ENCODE measurements around the gene CCND3.
A peak's percentile ranks its signal among the peaks of the same experiment; 100 is the strongest.

Gene CCND3

GRCh38 chr6:41917528-41917927 lies 24.1 kb downstream of the CCND3 start:
- no peaks in the 10 kb centered on the region for H3K9me3 ChIP-seq (ENCODE audit: control insufficient read depth in 1 of 2, low read length in 2 of 2)
- H3K36me3 ChIP-seq (ENCODE audit: control insufficient read depth in 1 of 2, insufficient read depth in 2 of 2, low read length in 2 of 2) = peaks cover 11 to 38% of the 10 kb centered on the region in 2 donors
- no peaks in the 10 kb centered on the region for H3K27me3 ChIP-seq (ENCODE audit: low read depth, low read length)
- H3K4me1 ChIP-seq (ENCODE audit: control insufficient read depth in 1 of 2, insufficient read depth in 2 of 2, low read length in 2 of 2) = peaks cover 5 to 27% of the 10 kb centered on the region in 2 donors
- H3K27ac ChIP-seq (ENCODE audit: low read length) = no peak overlapping the region
- no peak overlapping the region for H3K4me3 ChIP-seq (ENCODE audit: low read depth in 1 of 2, low read length in 2 of 2)

- Histone ChIP-seq H3K9me3 (ENCODE audit: control insufficient read depth in 1 of 2, low read length in 2 of 2) (no peaks in the 10 kb centered on the region), H3K27me3 (ENCODE audit: low read depth, low read length) (no peaks in the 10 kb centered on the region), H3K4me1 (ENCODE audit: control insufficient read depth in 1 of 2, insufficient read depth in 2 of 2, low read length in 2 of 2) (peaks cover 0 to 12% of the 10 kb centered on the region in 2 donors), H3K4me3 (ENCODE audit: low read depth in 1 of 2, low read length in 2 of 2) (no peak overlapping the region), H3K27ac (ENCODE audit: low read length) (no peak overlapping the region), H3K36me3 (ENCODE audit: control insufficient read depth in 1 of 2, insufficient read depth in 2 of 2, low read length in 2 of 2) (peaks cover 15 to 37% of the 10 kb centered on the region in 2 donors)
These were observed 26.6 kb downstream of the CCND3 start for GRCh38 chr6:41914869-41915530.

- H3K4me1 ChIP-seq (ENCODE audit: control insufficient read depth in 1 of 2, insufficient read depth in 2 of 2, low read length in 2 of 2) = peaks cover 0 to 5% of the 10 kb centered on the region in 2 donors
- H3K36me3 ChIP-seq (ENCODE audit: control insufficient read depth in 1 of 2, insufficient read depth in 2 of 2, low read length in 2 of 2) = peaks cover 15 to 39% of the 10 kb centered on the region in 2 donors
- no peak overlapping the region for H3K27ac ChIP-seq (ENCODE audit: low read length)
- no peaks in the 10 kb centered on the region for H3K27me3 ChIP-seq (ENCODE audit: low read depth, low read length)
- no peaks in the 10 kb centered on the region for H3K9me3 ChIP-seq (ENCODE audit: control insufficient read depth in 1 of 2, low read length in 2 of 2)
- no peak overlapping the region for H3K4me3 ChIP-seq (ENCODE audit: low read depth in 1 of 2, low read length in 2 of 2)
These were observed 27.3 kb downstream of the CCND3 start for GRCh38 chr6:41914343-41914742.

DNA sequence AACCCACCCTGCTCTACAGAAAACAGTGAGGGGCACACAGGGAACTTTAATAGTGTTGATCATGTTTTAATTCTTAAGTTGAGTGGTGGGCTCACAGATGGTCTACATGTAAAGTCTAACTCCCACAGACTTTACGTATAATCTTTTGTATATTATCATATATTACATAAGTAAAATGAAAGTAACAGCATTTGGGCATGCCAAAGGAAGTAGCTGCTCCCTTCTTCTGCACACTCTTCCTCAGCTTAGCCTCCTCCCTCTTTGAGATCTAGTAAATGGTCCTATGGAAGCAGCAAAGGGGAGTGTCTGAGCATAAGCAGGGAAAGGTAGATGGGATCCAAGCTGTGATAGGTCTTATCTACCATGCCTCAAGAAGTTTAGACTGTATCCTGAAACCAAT lies 31.9 kb downstream of the CCND3 start:
- Histone ChIP-seq H3K9me3 (ENCODE audit: control insufficient read depth in 1 of 2, low read length in 2 of 2) (no peaks in the 10 kb centered on the region), H3K27ac (ENCODE audit: low read length) (no peak overlapping the region), H3K4me1 (ENCODE audit: control insufficient read depth in 1 of 2, insufficient read depth in 2 of 2, low read length in 2 of 2) (no peaks in the 10 kb centered on the region), H3K4me3 (ENCODE audit: low read depth in 1 of 2, low read length in 2 of 2) (no peak overlapping the region), H3K27me3 (ENCODE audit: low read depth, low read length) (no peaks in the 10 kb centered on the region), H3K36me3 (ENCODE audit: control insufficient read depth in 1 of 2, insufficient read depth in 2 of 2, low read length in 2 of 2) (peaks cover 53 to 65% of the 10 kb centered on the region in 2 donors)

DNA sequence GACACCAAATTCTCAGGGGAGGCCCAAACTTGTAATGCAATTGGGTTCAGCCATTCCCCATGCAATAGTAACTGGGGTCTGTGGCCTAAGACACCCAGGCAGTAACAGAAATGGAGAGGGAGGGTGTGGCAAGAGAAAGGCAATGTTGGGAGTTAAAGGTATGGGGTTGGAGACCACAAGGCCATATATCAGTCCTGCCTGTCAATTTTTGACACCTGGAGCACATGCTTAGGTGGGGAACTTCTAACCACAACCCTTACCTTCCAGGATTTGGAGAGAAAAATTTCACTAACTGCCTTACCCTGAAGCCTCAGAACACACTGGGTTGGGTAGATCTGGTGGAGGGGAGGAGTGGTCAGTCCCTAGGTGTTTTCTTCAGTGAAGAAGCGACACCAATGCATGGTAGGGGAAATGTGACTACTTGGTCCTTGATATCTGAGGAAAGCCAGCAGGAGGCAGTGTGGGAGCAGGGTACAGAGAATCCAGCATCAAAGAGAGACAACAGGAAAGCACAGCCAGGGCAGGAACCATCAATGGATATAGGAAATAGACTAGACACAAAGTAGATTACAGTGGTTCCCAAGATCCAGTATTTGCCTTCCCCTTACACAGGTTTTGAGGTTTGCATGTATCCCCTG lies 39.6 kb downstream of the CCND3 start:
- no peaks in the 10 kb centered on the region for H3K9me3 ChIP-seq (ENCODE audit: control insufficient read depth in 1 of 2, low read length in 2 of 2)
- no peaks in the 10 kb centered on the region for H3K27me3 ChIP-seq (ENCODE audit: low read depth, low read length)
- peaks cover 23 to 31% of the 10 kb centered on the region in 2 donors for H3K36me3 ChIP-seq (ENCODE audit: control insufficient read depth in 1 of 2, insufficient read depth in 2 of 2, low read length in 2 of 2)
- H3K27ac ChIP-seq (ENCODE audit: low read length) = no peak overlapping the region
- H3K4me1 ChIP-seq (ENCODE audit: control insufficient read depth in 1 of 2, insufficient read depth in 2 of 2, low read length in 2 of 2) = no peaks in the 10 kb centered on the region
- H3K4me3 ChIP-seq (ENCODE audit: low read depth in 1 of 2, low read length in 2 of 2) = no peak overlapping the region

- no peaks in the 10 kb centered on the region for H3K27me3 ChIP-seq (ENCODE audit: low read depth, low read length)
- no peak overlapping the region for H3K27ac ChIP-seq (ENCODE audit: low read length)
- H3K36me3 ChIP-seq (ENCODE audit: control insufficient read depth in 1 of 2, insufficient read depth in 2 of 2, low read length in 2 of 2) = peaks cover 12 to 20% of the 10 kb centered on the region in 2 donors
These were observed 40.7 kb downstream of the CCND3 start for GRCh38 chr6:41900861-41901260.

DNA sequence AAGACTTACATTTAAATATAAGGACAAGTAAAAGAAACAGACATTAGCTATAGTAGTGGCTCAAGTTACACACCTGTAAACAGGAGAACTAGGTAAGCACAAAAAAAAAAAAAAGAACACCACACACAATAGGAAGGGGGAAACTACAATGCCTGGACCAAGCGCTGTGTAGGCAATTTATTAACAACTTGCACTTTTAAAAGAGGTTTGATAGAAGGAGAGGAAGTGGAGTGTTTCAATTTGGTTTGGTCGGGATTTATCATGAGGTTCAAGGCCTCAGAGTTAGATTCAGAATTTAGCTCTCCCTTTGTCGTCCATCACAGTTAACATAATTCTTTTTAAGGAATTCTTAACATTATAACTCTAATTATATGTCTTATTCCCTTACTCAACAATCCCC lies 45.3 kb downstream of the CCND3 start:
- Histone ChIP-seq H3K27ac (ENCODE audit: low read length) (peak overlapping the region; percentile 77), H3K4me1 (ENCODE audit: control insufficient read depth in 1 of 2, insufficient read depth in 2 of 2, low read length in 2 of 2) (peaks cover 7 to 20% of the 10 kb centered on the region in 2 donors), H3K27me3 (ENCODE audit: low read depth, low read length) (no peaks in the 10 kb centered on the region), H3K36me3 (ENCODE audit: control insufficient read depth in 1 of 2, insufficient read depth in 2 of 2, low read length in 2 of 2) (peaks cover 0 to 3% of the 10 kb centered on the region in 2 donors), H3K9me3 (ENCODE audit: control insufficient read depth in 1 of 2, low read length in 2 of 2) (no peaks in the 10 kb centered on the region), H3K4me3 (ENCODE audit: low read depth in 1 of 2, low read length in 2 of 2) (peak overlapping the region; percentile 82 to 89)

More at GRCh38 chr6:41900861-41901260, 40.7 kb downstream of the CCND3 start:
- H3K9me3 ChIP-seq (ENCODE audit: control insufficient read depth in 1 of 2, low read length in 2 of 2) = no peaks in the 10 kb centered on the region
- peaks cover 6 to 7% of the 10 kb centered on the region in 2 donors for H3K4me1 ChIP-seq (ENCODE audit: control insufficient read depth in 1 of 2, insufficient read depth in 2 of 2, low read length in 2 of 2)
- no peak overlapping the region for H3K4me3 ChIP-seq (ENCODE audit: low read depth in 1 of 2, low read length in 2 of 2)

GRCh38 chr6:41895300-41896233 lies 46.0 kb downstream of the CCND3 start, which contains the start of gene USP49:
Gene USP49, minus strand, starts transcription at chr6:41895375. Its CDS starts 88,392 bp downstream, at chr6:41806983.
- H3K27me3 ChIP-seq (ENCODE audit: low read depth, low read length) = no peaks in the 10 kb centered on the region

GRCh38 chr6:41894366-41895299 lies 47.0 kb downstream of the CCND3 start:
- Histone ChIP-seq H3K36me3 (ENCODE audit: control insufficient read depth in 1 of 2, insufficient read depth in 2 of 2, low read length in 2 of 2) (no peaks in the 10 kb centered on the region), H3K27ac (ENCODE audit: low read length) (no peak overlapping the region)

More at GRCh38 chr6:41895300-41896233, 46.0 kb downstream of the CCND3 start, which contains the start of gene USP49:
- H3K4me3 ChIP-seq (ENCODE audit: low read depth in 1 of 2, low read length in 2 of 2) = peak within 1 kb of the TSS; percentile 82 to 89
- H3K27ac ChIP-seq (ENCODE audit: low read length) = peak within 1 kb of the TSS; percentile 77
- H3K36me3 ChIP-seq (ENCODE audit: control insufficient read depth in 1 of 2, insufficient read depth in 2 of 2, low read length in 2 of 2) = peaks cover 0 to 3% of the 10 kb centered on the region in 2 donors
- H3K4me1 ChIP-seq (ENCODE audit: control insufficient read depth in 1 of 2, insufficient read depth in 2 of 2, low read length in 2 of 2) = peaks cover 7 to 20% of the 10 kb centered on the region in 2 donors
- H3K9me3 ChIP-seq (ENCODE audit: control insufficient read depth in 1 of 2, low read length in 2 of 2) = no peaks in the 10 kb centered on the region

GRCh38 chr6:41892921-41893564 lies 48.6 kb downstream of the CCND3 start:
- Histone ChIP-seq H3K27me3 (ENCODE audit: low read depth, low read length) (no peaks in the 10 kb centered on the region), H3K4me1 (ENCODE audit: control insufficient read depth in 1 of 2, insufficient read depth in 2 of 2, low read length in 2 of 2) (peaks cover 7 to 20% of the 10 kb centered on the region in 2 donors), H3K36me3 (ENCODE audit: control insufficient read depth in 1 of 2, insufficient read depth in 2 of 2, low read length in 2 of 2) (no peaks in the 10 kb centered on the region), H3K9me3 (ENCODE audit: control insufficient read depth in 1 of 2, low read length in 2 of 2) (no peaks in the 10 kb centered on the region), H3K4me3 (ENCODE audit: low read depth in 1 of 2, low read length in 2 of 2) (no peak overlapping the region), H3K27ac (ENCODE audit: low read length) (no peak overlapping the region)

More at GRCh38 chr6:41894366-41895299, 47.0 kb downstream of the CCND3 start:
- H3K4me3 ChIP-seq (ENCODE audit: low read depth in 1 of 2, low read length in 2 of 2) = peak overlapping the region; percentile 82 to 89
- H3K27me3 ChIP-seq (ENCODE audit: low read depth, low read length) = no peaks in the 10 kb centered on the region
- H3K4me1 ChIP-seq (ENCODE audit: control insufficient read depth in 1 of 2, insufficient read depth in 2 of 2, low read length in 2 of 2) = peaks cover 7 to 20% of the 10 kb centered on the region in 2 donors
- no peaks in the 10 kb centered on the region for H3K9me3 ChIP-seq (ENCODE audit: control insufficient read depth in 1 of 2, low read length in 2 of 2)

All from muscle layer of duodenum (tissue), 2 donors.